EH (cell line): Measurements from ENCODE around the gene ZNF556.
"Not testable (repeated sequence)": the region's sequence is repeated elsewhere in the genome, so short reads cannot be mapped to it uniquely, and the experiment has no call there.

ENCODE experiments used
- DNase-seq: peaks from one replicate; pipeline ENCODE4 v3.0.0-alpha.2; 2015; ENCODE audit warnings: low read depth

The ZNF556 gene

GRCh38 chr19:2853015-2853606, 14.0 kb upstream of the ZNF556 start:
- DNase-seq: no peak

GRCh38 chr19:2854849-2855248, 12.3 kb upstream of the ZNF556 start:
- DNase-seq: no peak

GRCh38 chr19:2856457-2857050, 10.6 kb upstream of the ZNF556 start:
- DNase-seq: no peak

- no peak for DNase-seq
These were observed 8.3 kb upstream of the ZNF556 start for GRCh38 chr19:2858864-2859263.

DNA sequence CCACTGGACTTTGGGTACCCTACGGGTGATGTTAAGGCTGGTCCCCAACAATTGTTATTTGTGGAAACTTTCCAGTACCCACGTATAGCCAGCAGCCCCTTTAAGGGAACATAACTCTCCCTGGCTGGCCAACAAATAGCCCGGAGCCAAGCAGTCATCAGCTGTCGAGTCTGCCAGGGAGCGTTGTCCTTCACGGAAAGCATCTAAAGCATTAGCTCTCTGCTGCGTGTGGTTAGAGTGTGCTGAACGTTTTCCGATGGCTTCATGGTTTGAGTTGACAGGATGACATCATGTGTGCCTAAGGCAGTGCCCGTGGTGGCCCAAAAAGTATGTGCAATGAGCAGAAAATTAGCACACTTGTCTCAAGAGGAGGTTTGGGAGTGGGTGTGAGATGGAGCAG, 3.3 kb upstream of the ZNF556 start:
- no peak for DNase-seq

GRCh38 chr19:2865334-2866100, 1.6 kb upstream of the ZNF556 start:
- DNase-seq: no peak

DNA sequence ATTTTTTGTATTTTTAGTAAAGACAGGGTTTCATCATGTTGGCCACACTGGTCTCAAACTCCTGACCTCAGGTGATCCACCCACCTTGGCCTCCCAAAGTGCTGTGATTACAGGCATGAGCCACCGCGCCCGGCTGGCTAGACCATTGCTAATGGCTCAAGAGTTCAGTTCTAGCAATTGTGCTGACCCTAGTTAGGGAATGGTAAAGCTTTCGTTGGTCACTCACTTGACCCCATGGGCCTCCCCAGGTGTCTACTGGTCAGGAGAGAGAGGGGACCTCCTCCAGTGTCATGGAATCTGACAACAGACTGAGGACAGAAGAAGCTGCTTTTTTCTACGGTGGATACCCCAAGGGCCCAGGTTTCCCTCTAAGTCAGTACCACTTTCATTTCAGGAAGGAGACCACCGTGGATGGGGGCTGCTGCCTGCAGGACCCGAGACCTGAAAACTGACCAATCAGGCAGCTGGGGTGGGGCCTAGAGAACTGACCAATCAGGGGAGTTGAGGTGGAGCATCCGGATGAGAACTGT, 575 bp upstream of the ZNF556 start:
- no peak for DNase-seq

GRCh38 chr19:2869618-2870017, 2.5 kb downstream of the ZNF556 start:
- DNase-seq: peak; percentile 10

DNA sequence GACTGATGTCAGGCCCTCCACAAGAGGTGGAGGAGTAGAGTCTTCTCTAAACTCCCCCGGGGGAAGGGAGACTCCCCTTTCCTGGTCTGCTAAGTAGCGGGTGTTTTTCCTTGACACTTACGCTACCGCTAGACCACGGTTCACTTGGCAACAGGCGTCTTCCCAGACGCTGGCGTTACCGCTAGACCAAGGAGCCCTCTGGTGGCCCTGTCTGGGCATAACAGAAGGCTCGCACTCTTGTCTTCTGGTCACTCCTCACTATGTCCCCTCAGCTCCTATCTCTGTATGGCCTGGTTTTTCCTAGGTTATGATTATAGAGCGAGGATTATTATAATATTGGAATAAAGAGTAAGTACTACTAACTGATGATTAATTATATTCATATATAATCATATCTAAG, 5.0 kb downstream of the ZNF556 start:
- peak; percentile 27 for DNase-seq

DNA sequence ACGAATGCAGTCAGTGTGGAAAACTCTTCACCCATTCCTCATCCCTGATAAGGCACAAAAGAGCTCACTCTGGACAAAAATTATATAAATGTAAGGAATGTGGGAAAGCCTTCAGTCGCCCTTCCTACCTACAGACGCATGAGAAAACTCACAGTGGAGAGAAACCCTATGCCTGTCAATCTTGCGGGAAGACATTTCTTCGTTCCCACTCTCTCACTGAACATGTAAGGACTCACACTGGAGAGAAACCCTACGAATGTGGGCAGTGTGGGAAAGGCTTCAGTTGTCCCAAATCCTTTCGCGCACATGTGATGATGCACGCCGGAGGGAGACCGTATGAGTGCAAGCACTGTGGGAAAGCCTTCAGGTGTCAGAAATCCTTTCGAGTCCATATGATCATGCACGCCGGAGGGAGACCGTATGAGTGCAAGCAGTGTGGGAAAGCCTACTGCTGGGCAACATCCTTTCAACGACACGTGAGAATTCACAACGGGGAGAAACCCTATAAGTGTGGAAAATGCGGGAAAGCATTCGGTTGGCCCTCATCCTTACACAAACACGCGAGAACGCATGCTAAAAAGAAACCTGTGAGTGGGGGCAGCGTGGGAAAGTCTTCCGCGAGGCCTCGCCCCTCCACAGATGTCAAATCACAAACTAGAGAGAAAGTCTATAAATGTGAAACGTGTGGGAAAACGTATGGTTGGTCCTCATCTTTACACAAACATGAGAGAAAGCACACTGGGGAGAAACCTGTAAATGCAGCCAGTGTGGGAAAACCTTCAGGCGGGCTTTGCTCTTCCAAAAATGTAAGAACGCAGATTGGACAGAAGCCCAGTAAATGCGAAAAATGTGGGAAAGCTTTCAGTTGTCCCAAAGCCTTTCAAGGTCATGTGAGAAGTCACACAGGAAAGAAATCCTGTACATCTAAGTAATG, 10.5 kb downstream of the ZNF556 start:
- DNase-seq: no peak

- DNase-seq: peak; percentile 17
These were observed 16.7 kb downstream of the ZNF556 start for GRCh38 chr19:2883686-2884439.

GRCh38 chr19:2885736-2886135, 18.6 kb downstream of the ZNF556 start:
- no peak for DNase-seq

DNA sequence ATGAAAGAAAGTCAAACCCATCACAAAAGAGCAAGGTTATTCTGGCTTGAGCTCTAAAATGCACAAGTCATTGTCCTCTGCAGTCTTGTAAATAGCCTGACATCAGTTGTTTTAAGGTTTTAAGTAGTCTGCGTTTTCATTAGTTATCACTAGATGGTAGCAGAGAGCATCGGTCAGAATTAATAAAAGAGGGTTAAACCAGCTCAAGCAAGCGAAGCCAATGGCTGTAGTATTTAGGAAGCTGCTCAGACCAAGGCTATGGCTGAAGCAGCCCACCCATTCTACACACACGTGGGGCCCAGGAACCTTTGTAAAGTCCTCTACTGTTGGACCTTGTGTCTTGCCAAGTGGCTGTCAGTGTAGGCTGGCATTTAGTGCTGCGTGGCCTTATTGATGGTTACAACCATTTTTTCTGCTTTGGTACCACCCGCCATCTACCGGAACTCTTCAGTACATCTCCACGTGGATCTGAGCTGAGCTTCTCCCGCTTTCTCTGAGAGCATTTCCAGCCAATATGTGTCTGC, 20.3 kb downstream of the ZNF556 start:
- peak; percentile 69 for DNase-seq

DNA sequence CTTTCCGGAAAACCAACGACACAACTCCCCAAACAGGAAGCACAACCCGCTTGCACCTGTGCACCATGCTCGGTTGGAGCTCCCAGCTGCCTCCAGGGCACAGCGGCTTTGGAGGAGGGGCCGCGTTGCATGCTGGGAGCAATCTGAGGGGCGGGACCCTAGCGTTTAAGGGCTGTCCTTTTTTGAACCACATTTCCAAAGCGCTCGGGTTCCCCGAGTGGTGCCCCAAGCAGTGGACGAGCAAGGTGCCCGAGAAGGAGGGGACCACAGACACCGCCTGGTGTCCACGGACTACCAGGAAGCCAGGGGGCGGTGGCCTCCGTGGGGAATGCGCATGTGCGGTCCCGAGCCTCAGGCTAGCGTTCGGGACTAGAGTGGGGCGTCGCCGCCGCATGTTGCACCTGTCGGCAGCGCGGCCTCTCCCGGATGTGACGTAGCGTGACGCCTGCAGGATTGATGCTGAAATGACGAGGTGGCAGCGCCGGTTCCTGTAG, 21.6 kb downstream of the ZNF556 start:
- no peak for DNase-seq

- DNase-seq: peak; percentile 20
These were observed 23.4 kb downstream of the ZNF556 start for GRCh38 chr19:2890531-2890930.

GRCh38 chr19:2896694-2897093, 29.6 kb downstream of the ZNF556 start:
- DNase-seq: no peak

DNA sequence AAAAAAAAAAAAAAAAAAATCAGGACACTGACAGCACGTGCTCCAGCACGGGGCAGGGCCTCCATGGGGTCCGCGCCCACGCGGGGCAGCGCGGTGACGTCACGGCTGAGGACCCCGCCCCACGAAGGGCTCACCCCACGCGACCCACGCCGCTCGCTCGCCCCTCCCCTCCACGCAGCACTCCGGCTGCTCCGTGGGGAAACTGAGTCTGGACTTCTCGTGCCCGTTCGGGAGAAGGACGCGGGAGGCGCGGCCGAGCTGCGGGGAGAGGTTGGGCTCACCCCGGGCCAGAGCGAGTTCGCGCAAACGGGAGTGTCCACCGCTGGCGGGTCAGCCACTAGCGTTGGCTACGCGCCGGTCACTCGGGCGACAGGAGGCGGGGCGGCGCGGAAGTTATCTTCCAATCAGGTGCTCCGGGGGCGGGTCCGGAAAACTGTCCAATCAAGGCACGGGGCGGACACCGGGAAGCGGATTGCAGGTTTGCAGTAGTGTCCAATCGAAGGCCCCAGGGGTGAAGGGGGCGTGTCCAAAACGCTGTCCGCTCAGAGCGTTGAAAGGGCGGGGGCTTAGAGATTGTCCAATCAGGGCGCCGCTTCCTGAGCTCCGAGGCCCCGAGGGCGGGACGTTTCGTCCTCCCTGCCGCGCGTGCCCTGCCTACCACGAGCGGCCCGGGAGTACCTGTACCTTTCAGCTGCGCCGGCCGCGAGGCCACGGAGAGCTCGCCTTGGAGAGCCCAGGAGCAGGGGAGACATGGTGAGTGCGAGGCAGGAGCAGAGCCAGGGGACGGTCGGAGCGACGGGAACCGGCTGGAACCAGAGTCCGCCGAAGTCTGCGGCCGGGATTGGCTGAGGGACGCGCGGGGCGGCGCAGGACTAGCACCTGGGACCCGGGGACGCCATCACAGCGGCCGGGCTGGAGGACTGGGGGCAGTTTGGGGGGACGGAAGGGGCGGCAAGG, 33.4 kb downstream of the ZNF556 start, which contains the start of gene ZNF57:
TSS of gene ZNF57 (plus strand) at position 633 of the 957 bp plus-strand sequence. CDS start at position 751, 118 bp downstream.
- DNase-seq: peak; percentile 100

DNA sequence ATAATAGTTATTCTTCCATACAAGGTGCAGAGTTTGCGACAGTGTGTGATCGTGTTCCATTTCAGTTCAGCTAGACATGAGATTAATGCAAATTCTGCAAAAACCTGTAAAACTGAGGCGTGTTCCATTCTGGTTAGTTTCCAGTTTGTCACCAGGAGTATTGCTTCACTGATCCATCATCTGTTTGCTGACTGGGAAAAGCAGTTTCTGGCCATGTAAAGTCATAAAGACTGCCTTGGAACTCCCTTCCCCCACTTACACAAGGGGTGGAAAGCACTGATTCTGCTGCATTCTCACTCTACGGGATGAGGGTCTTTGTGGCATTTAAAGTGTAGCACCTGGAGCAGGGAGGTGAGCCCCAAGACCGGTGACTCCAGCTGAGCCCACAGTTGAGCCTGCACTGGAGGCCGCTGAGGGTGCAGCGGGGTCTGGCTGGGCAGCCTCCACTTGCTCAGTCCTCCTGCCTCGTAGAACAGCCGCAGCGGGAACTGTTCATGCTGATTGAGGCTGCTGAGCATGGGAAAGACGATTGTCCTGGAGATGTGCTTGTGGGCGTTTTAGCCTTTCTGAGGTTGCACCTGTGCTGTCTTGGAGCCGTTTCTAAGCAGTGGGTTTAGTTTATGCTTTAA, 35.6 kb downstream of the ZNF556 start:
- no peak for DNase-seq

GRCh38 chr19:2903326-2903725, 36.2 kb downstream of the ZNF556 start:
- DNase-seq: not testable (repeated sequence)
